ENCODE results near the gene ZNF764. TPM values are rescaled to one million over a fixed set of nuclear protein-coding genes. Genes with fewer than 3 reads are reported as not detected.
A peak's percentile ranks its signal among the peaks of the same experiment; 100 is the strongest.

ZNF764 gene
- total and polyA plus RNA-seq, 9 of the 15 experiments (the other 6 are each of a cell fraction or from before 2014, with no cell fraction given), result 0.69 to 10.1 (median 4.1) TPM

DNA sequence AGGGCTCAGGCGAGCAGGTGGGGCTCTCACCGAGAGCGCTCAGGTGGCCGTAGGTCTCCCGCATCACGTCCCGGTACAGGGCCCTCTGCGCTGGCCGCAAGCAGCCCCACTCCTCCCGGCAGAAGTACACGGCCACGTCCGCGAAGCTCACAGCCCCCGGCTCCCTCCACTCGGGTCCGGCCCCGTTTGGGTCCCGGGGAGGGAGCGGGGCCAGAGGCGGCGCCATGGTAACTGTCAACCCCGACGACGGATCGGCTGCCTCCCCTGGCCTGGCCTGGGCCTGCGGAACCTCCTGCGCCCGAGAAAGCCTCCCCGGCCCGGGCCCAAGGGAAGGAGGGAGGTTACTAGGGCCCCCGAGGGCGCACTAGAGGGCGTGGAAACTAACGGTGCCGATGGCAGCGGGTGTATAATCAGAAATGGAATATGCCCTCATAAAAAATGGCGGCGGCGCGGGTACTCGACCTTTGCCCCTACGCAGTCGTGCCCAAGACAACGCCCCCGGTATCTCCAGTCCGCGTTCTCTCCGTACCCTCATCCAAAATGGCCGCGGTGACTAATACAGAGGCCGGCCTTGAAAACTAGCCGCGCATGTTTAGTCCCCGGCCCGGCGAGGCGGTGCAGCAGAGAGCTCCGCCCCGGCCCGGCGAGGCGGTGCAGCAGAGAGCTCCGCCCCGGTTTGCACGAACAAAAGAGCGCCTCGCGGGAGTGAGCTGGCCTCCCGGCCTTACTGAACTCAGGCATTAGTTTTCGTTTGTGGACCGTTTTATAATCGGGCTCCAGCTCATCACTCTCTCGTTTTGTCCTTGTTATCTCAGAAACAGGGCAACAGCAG lies at the start of gene ZNF764 (continued):
- TF ChIP-seq, protein P1, sequence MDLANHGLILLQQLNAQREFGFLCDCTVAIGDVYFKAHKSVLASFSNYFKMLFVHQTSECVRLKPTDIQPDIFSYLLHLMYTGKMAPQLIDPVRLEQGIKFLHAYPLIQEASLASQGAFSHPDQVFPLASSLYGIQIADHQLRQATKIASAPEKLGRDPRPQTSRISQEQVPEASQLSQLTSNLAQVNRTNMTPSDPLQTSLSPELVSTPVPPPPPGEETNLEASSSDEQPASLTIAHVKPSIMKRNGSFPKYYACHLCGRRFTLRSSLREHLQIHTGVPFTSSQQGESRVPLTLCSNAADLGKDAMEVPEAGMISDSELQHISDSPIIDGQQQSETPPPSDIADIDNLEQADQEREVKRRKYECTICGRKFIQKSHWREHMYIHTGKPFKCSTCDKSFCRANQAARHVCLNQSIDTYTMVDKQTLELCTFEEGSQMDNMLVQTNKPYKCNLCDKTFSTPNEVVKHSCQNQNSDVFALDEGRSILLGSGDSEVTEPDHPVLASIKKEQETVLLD (IDR thresholded peaks at IDR 0.05), result peak; percentile 84; the same call in 1 of the 2 replicates
- no peak for TF ChIP-seq ZKSCAN8 (CRISPR knock-in tag; IDR thresholded peaks at IDR 0.05)
- TF ChIP-seq, protein P2, sequence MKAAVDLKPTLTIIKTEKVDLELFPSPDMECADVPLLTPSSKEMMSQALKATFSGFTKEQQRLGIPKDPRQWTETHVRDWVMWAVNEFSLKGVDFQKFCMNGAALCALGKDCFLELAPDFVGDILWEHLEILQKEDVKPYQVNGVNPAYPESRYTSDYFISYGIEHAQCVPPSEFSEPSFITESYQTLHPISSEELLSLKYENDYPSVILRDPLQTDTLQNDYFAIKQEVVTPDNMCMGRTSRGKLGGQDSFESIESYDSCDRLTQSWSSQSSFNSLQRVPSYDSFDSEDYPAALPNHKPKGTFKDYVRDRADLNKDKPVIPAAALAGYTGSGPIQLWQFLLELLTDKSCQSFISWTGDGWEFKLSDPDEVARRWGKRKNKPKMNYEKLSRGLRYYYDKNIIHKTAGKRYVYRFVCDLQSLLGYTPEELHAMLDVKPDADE (conservative IDR thresholded peaks at IDR 0.05; ENCODE audit: control insufficient read depth, low read depth, low read length), result no peak
- no peak; the same call in 1 of the 2 replicates for TF ChIP-seq SMAD4 (CRISPR knock-in tag; conservative IDR thresholded peaks at IDR 0.05)
- TF ChIP-seq TCFL5 (CRISPR knock-in tag; conservative IDR thresholded peaks at IDR 0.05), result peak; percentile 21; the same call in 1 of the 2 replicates
- no peak; the same call in 1 of the 2 replicates for TF ChIP-seq MGA (IDR thresholded peaks at IDR 0.05)
- TF ChIP-seq ZNF23 (CRISPR knock-in tag; IDR thresholded peaks at IDR 0.05), result no peak
- no peak for TF ChIP-seq MIER1 (IDR thresholded peaks at IDR 0.05; ENCODE audit: low read depth)
- TF ChIP-seq ZNF263 (CRISPR knock-in tag; IDR thresholded peaks at IDR 0.05; ENCODE audit: borderline replicate concordance), result peak; percentile 45; the same call in 1 of the 2 replicates
- TF ChIP-seq NFIC (IDR thresholded peaks at IDR 0.05), result peak; percentile 50; the same call in 1 of the 2 replicates
- no peak for TF ChIP-seq RUNX1 (IDR thresholded peaks at IDR 0.05; ENCODE audit: low read depth)

Measured in K562 (cell line).